NCI-H1417 treated with DMSO at 0.1 percent for 48 hours (cell line): ENCODE measurements around the gene MYADML2.
A peak's percentile ranks its signal among the peaks of the same experiment; 100 is the strongest.
"Not testable (repeated sequence)": the region's sequence is repeated elsewhere in the genome, so short reads cannot be mapped to it uniquely, and the experiment has no call there.

ENCODE experiments used
- DNase-seq: peaks from one replicate; lab custom pipeline; 2025; lab: John Stamatoyannopoulos, UW

The MYADML2 gene

GRCh38 chr17:81924557-81925532 lies 22.2 kb downstream of the MYADML2 start:
- DNase-seq: no peak

- DNase-seq: no peak
Measured at GRCh38 chr17:81923302-81924260, 23.5 kb downstream of the MYADML2 start.

- DNase-seq: no peak
Measured at GRCh38 chr17:81922566-81923301, 24.3 kb downstream of the MYADML2 start.

- no peak for DNase-seq
Measured at GRCh38 chr17:81921996-81922565, 25.0 kb downstream of the MYADML2 start.

GRCh38 chr17:81921537-81921862 lies 25.5 kb downstream of the MYADML2 start:
- no peak for DNase-seq

- no peak for DNase-seq
Measured at GRCh38 chr17:81920612-81921536, 26.2 kb downstream of the MYADML2 start.

- DNase-seq: no peak
Measured at GRCh38 chr17:81918832-81919545, 28.0 kb downstream of the MYADML2 start.

GRCh38 chr17:81918333-81918669 lies 28.7 kb downstream of the MYADML2 start:
- not testable (repeated sequence) for DNase-seq

GRCh38 chr17:81917565-81918332 lies 29.3 kb downstream of the MYADML2 start, which contains the start of gene SIRT7:
TSS of gene SIRT7 (minus strand) at chr17:81918176. CDS start at chr17:81918131, 45 bp downstream.
- DNase-seq: peak; percentile 25

- no peak for DNase-seq
Measured at GRCh38 chr17:81916234-81917001, 30.6 kb downstream of the MYADML2 start.

- DNase-seq: no peak
Measured at GRCh38 chr17:81915331-81915730, 31.7 kb downstream of the MYADML2 start.

- no peak for DNase-seq
Measured at GRCh38 chr17:81914103-81914850, 32.8 kb downstream of the MYADML2 start.

GRCh38 chr17:81913394-81914102 lies 33.5 kb downstream of the MYADML2 start:
- DNase-seq: no peak

GRCh38 chr17:81912441-81913309 lies 34.4 kb downstream of the MYADML2 start:
- DNase-seq: no peak

- no peak for DNase-seq
Measured at GRCh38 chr17:81911969-81912368, 35.1 kb downstream of the MYADML2 start.
